IMR-90 (cell line): Measurements from ENCODE around the gene SLC7A6OS.

Experiments used
- BHLHE40 ChIP-seq: fragments of 150-350 bp; IDR thresholded peaks from 2 replicates; pipeline ENCODE4 v1.6.1; 2016; ENCODE audit warnings: mild to moderate bottlenecking, low read depth, low read length
- CTCF ChIP-seq: conservative IDR thresholded peaks from 2 replicates; pipeline ENCODE4 v1.5.1; 2012; ENCODE audit warnings: mild to moderate bottlenecking, low read depth, low read length, improper control_type of control experiment
- MAFK ChIP-seq: IDR thresholded peaks from 2 replicates; pipeline ENCODE4 v1.6.1; 2012; ENCODE audit warnings: low read depth, low read length, improper control_type of control experiment
- MAZ ChIP-seq: IDR thresholded peaks from 2 replicates; pipeline ENCODE4 v1.6.1; 2012; ENCODE audit warnings: low read depth, mild to moderate bottlenecking, low read length, improper control_type of control experiment, moderate library complexity, borderline replicate concordance
- POLR2A ChIP-seq: IDR thresholded peaks from 2 replicates; pipeline ENCODE4 v1.6.1; 2012; ENCODE audit warnings: mild to moderate bottlenecking, low read depth, low read length
- RCOR1 ChIP-seq: IDR thresholded peaks from 2 replicates; pipeline ENCODE4 v1.6.1; 2012; ENCODE audit warnings: mild to moderate bottlenecking, low read length, improper control_type of control experiment; ENCODE audit not compliant: insufficient replicate concordance
- SMC3 ChIP-seq: fragments of 150-350 bp; IDR thresholded peaks from 2 replicates; pipeline ENCODE4 v1.6.1; 2016; ENCODE audit warnings: low read depth, mild to moderate bottlenecking, antibody characterized with exemption, low read length, moderate library complexity
- USF2 ChIP-seq: fragments of 150-350 bp; IDR thresholded peaks from 2 replicates; pipeline ENCODE4 v1.6.1; 2017; ENCODE audit warnings: mild to moderate bottlenecking, antibody characterized with exemption, low read length, low read depth

GRCh38 chr16:68289202-68289601 is 21.5 kb downstream of the SLC7A6OS start:
- TF ChIP-seq BHLHE40: no peak
- TF ChIP-seq CTCF: no peak
- no peak for TF ChIP-seq POLR2A
- TF ChIP-seq MAFK: no peak
- TF ChIP-seq MAZ: no peak
- TF ChIP-seq RCOR1: no peak
- TF ChIP-seq USF2: no peak
- TF ChIP-seq SMC3: no peak
